Colonic mucosa (tissue), 4 donors: ENCODE results near the gene CMKLR1. TPM values are rescaled to one million over a fixed set of nuclear protein-coding genes. Genes with fewer than 3 reads are reported as not detected.

Experiments used
- DNase-seq: peaks from one replicate; pipeline ENCODE4 v3.0.0-alpha.2; 2020
- H3K27ac ChIP-seq: fragments of 200-600 bp; one replicate; pipeline ENCODE4 v1.8.0; 2021
- H3K27me3 ChIP-seq: fragments of 200-600 bp; one replicate; pipeline ENCODE4 v1.8.0; 2021
- H3K36me3 ChIP-seq: fragments of 200-600 bp; one replicate; pipeline ENCODE4 v1.8.0; 2021
- H3K4me1 ChIP-seq: fragments of 200-600 bp; one replicate; pipeline ENCODE4 v1.8.0; 2021; ENCODE audit warnings: mild to moderate bottlenecking
- H3K4me3 ChIP-seq: fragments of 200-600 bp; one replicate; pipeline ENCODE4 v1.8.0; 2021
- H3K9ac ChIP-seq, 2 donors: one replicate each; pipeline ENCODE4 v1.7.0; 2013; ENCODE audit warnings: control low read depth in 2 of 2, low read depth in 2 of 2, low read length in 2 of 2
- H3K9me3 ChIP-seq: fragments of 200-600 bp; one replicate; pipeline ENCODE4 v1.8.0; 2021
- CTCF ChIP-seq: fragments of 200-600 bp; IDR thresholded peaks from one replicate; pipeline ENCODE4 v1.8.0; 2022; ENCODE audit warnings: antibody characterized with exemption, mild to moderate bottlenecking
- intact Hi-C: fragments of 100-400 bp; cut with DNase I; formaldehyde crosslinking; loops from one replicate; pipeline ENCODE4 v1.14.1; 2022
- total RNA-seq, 2 donors: library from RNA; stranded (reverse); fragmentation: NEBNext Ultra II Directional in 1 of 2; extraction: Animal tissue kit (Norgen Biotek cat#: 25700) in 1 of 2; gene quantifications; one replicate each; pipeline ENCODE4 v1.2.1, GENCODE V29; 2021
- donor health status: healthy.
- donor health status: DM: no; HTN: no; CAD: no.
- donor health status: DM: no; HTN: no; CAD: no.

The CMKLR1 gene
- total RNA-seq, 2 donors from 2014 or later, result 3.0 to 4.9 TPM

- TF ChIP-seq CTCF, result no peak
- Histone ChIP-seq H3K4me3 (no peak overlapping the region), H3K4me1 (no peaks in the 10 kb centered on the region), H3K27me3 (no peaks in the 10 kb centered on the region), H3K36me3 (no peaks in the 10 kb centered on the region), H3K9me3 (no peaks in the 10 kb centered on the region), H3K27ac (no peak overlapping the region), H3K9ac (no peak overlapping the region)
- no peak for DNase-seq
- intact Hi-C loops, result no loop called here
Observed at GRCh38 chr12:108380382-108380781, 41.3 kb upstream of the CMKLR1 start.

GRCh38 chr12:108379823-108380222 is 40.7 kb upstream of the CMKLR1 start:
- H3K27ac ChIP-seq, result no peak overlapping the region

GRCh38 chr12:108378926-108379325 is 39.8 kb upstream of the CMKLR1 start:
- Histone ChIP-seq H3K9ac (no peak overlapping the region), H3K27me3 (no peaks in the 10 kb centered on the region), H3K36me3 (no peaks in the 10 kb centered on the region), H3K4me3 (no peak overlapping the region), H3K27ac (no peak overlapping the region), H3K9me3 (no peaks in the 10 kb centered on the region), H3K4me1 (no peaks in the 10 kb centered on the region)
- no peak for DNase-seq
- TF ChIP-seq CTCF, result no peak
- intact Hi-C loops, result no loop called here

More at GRCh38 chr12:108379823-108380222, 40.7 kb upstream of the CMKLR1 start:
- no peak for DNase-seq
- intact Hi-C loops, result no loop called here
- Histone ChIP-seq H3K4me1 (no peaks in the 10 kb centered on the region), H3K9me3 (no peaks in the 10 kb centered on the region), H3K4me3 (no peak overlapping the region), H3K27me3 (no peaks in the 10 kb centered on the region), H3K9ac (no peak overlapping the region), H3K36me3 (no peaks in the 10 kb centered on the region)
- TF ChIP-seq CTCF, result no peak

GRCh38 chr12:108377260-108377659 is 38.1 kb upstream of the CMKLR1 start:
- no peak for DNase-seq
- no peak overlapping the region for H3K27ac ChIP-seq
- H3K27me3 ChIP-seq, result no peaks in the 10 kb centered on the region
- H3K4me1 ChIP-seq, result no peaks in the 10 kb centered on the region
- no peak overlapping the region for H3K9ac ChIP-seq
- no peak for TF ChIP-seq CTCF
- no peaks in the 10 kb centered on the region for H3K36me3 ChIP-seq
- intact Hi-C loops, result no loop called here
- H3K4me3 ChIP-seq, result no peak overlapping the region
- H3K9me3 ChIP-seq, result no peaks in the 10 kb centered on the region

GRCh38 chr12:108375986-108376663 is 37.0 kb upstream of the CMKLR1 start:
- Histone ChIP-seq H3K36me3 (no peaks in the 10 kb centered on the region), H3K27ac (no peak overlapping the region), H3K9ac (no peak overlapping the region), H3K27me3 (no peaks in the 10 kb centered on the region), H3K4me1 (no peaks in the 10 kb centered on the region), H3K4me3 (no peak overlapping the region), H3K9me3 (no peaks in the 10 kb centered on the region)
- intact Hi-C loops, result no loop called here
- no peak for TF ChIP-seq CTCF
- no peak for DNase-seq
